Activated CD8-positive, alpha-beta T cell treated with anti-CD3 and anti-CD28 coated beads for 36 hours (primary cell): Measurements from ENCODE around the gene GTF2H4. TPM values are rescaled to one million over a fixed set of nuclear protein-coding genes. Genes with fewer than 3 reads are reported as not detected.

Source experiments
- ATAC-seq: fragments of 200-7000 bp; cut with Tn5 transposase; one replicate; pipeline ENCODE4 v1.10.0; 2021; ENCODE audit warnings: mild to moderate bottlenecking, moderate library complexity
- CTCF ChIA-PET: fragments of 350-600 bp; sonication (Branson Sonifier 250); formaldehyde crosslinking; loops from one replicate; lab custom pipeline; 2021; ENCODE audit warnings: antibody characterized with exemption; lab: Charles Lee
- POLR2A ChIA-PET: fragments of 350-600 bp; sonication (Branson Sonifier 250); formaldehyde crosslinking; loops from one replicate; lab custom pipeline; 2021; ENCODE audit warnings: antibody characterized with exemption; lab: Charles Lee
- DNase-seq: peaks from one replicate; pipeline ENCODE4 v3.0.0-alpha.2; 2020
- H3K27ac Mint-ChIP-seq: one replicate; pipeline ENCODE4 v1.8.0; 2021; ENCODE audit warnings: mild to moderate bottlenecking, mixed read lengths
- H3K27me3 Mint-ChIP-seq: one replicate; pipeline ENCODE4 v1.8.0; 2021; ENCODE audit warnings: mixed read lengths
- H3K36me3 Mint-ChIP-seq: one replicate; pipeline ENCODE4 v1.8.0; 2021; ENCODE audit warnings: low read depth, mixed read lengths
- H3K4me1 Mint-ChIP-seq: one replicate; pipeline ENCODE4 v1.8.0; 2021; ENCODE audit warnings: low read depth, mixed read lengths
- H3K4me3 Mint-ChIP-seq: one replicate; pipeline ENCODE4 v1.8.0; 2021; ENCODE audit warnings: mild to moderate bottlenecking, moderate library complexity, mixed read lengths
- H3K9me3 Mint-ChIP-seq: one replicate; pipeline ENCODE4 v1.8.0; 2021; ENCODE audit warnings: mixed read lengths
- intact Hi-C: fragments of 100-400 bp; cut with micrococcal nuclease; formaldehyde crosslinking; loops from one replicate; pipeline ENCODE4 v1.10.0; 2022
- total RNA-seq, 2 experiments: library from RNA; stranded (reverse); gene quantifications; one replicate each; pipeline ENCODE4 v1.2.3, GENCODE V29; 2021
- TF ChIP-seq, protein P1 (sequence below): fragments of 200-600 bp; IDR thresholded peaks from one replicate; pipeline ENCODE4 v1.8.0; 2022; ENCODE audit warnings: antibody characterized with exemption, mild to moderate bottlenecking

GTF2H4 gene
- total RNA-seq, 2 experiments from 2014 or later: 37.1 to 41.9 TPM

- TF ChIP-seq, protein P1, sequence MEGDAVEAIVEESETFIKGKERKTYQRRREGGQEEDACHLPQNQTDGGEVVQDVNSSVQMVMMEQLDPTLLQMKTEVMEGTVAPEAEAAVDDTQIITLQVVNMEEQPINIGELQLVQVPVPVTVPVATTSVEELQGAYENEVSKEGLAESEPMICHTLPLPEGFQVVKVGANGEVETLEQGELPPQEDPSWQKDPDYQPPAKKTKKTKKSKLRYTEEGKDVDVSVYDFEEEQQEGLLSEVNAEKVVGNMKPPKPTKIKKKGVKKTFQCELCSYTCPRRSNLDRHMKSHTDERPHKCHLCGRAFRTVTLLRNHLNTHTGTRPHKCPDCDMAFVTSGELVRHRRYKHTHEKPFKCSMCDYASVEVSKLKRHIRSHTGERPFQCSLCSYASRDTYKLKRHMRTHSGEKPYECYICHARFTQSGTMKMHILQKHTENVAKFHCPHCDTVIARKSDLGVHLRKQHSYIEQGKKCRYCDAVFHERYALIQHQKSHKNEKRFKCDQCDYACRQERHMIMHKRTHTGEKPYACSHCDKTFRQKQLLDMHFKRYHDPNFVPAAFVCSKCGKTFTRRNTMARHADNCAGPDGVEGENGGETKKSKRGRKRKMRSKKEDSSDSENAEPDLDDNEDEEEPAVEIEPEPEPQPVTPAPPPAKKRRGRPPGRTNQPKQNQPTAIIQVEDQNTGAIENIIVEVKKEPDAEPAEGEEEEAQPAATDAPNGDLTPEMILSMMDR: no peak
- Mint-ChIP-seq H3K4me3 (no peak overlapping the region), H3K36me3 (peaks cover 6% of the 10 kb centered on the region), H3K9me3 (no peaks in the 10 kb centered on the region), H3K4me1 (peaks cover 14% of the 10 kb centered on the region), H3K27me3 (no peaks in the 10 kb centered on the region), H3K27ac (no peak overlapping the region)
- ATAC-seq (no peak), DNase-seq (no peak)
- ChIA-PET POLR2A (interaction anchor here (0.6 to 1.8 kb wide), 4 partner anchors 13 to 70 kb away, joined by 3 to 5 read pairs (median 4); no protein-coding TSS in a partner anchor), CTCF (interaction anchor here (0.5 to 1.5 kb wide), 3 partner anchors 60 to 211 kb away, joined by 3 to 5 read pairs (median 3); no protein-coding TSS in a partner anchor)
- intact Hi-C loops: no loop called here
Measured at GRCh38 chr6:30889921-30890645, 17.9 kb upstream of the GTF2H4 start.

DNA sequence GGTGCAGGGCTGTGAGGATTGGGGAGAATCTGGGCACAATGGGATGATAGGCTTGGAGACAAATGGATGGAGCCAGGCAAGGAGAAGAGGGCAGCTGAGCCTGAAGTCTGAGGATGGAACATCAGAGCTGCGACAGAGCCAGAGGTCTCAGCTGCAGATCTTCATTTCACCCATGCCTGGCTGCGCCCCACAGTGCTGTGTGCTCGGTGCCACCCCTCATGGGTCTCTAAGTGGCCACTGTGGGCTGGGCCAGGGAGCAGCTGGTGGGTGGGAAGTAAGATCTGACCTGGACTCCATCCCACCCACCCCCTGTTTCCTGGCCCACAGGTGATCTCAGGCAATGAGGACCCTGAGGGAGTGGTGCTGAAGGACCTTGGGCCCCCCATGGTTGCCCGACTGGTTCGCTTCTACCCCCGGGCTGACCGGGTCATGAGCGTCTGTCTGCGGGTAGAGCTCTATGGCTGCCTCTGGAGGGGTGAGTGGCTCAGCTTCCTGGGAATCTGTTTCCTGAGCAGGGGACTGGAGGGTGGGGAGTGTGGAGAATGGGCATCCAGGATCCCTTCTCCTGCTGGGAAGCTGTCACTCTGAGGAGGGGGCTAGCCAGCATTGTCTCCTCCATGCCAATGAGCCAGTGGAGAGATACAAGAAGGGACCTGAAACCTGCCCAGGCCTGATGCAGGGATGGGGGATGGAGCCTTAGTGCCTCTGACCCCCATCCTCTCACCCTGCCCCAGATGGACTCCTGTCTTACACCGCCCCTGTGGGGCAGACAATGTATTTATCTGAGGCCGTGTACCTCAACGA lies 17.2 kb upstream of the GTF2H4 start:
- DNase-seq (no peak), ATAC-seq (no peak)
- Mint-ChIP-seq H3K36me3 (peaks cover 6% of the 10 kb centered on the region), H3K4me1 (peaks cover 7% of the 10 kb centered on the region), H3K9me3 (no peaks in the 10 kb centered on the region), H3K27me3 (no peaks in the 10 kb centered on the region), H3K27ac (no peak overlapping the region), H3K4me3 (no peak overlapping the region)
- intact Hi-C loops: no loop called here
- ChIA-PET CTCF (interaction anchor here (0.6 kb wide), 1 partner anchor 14 kb away, joined by 3 read pairs; no protein-coding TSS in a partner anchor), POLR2A (interaction anchor here (1.5 to 1.6 kb wide), 2 partner anchors 24 to 71 kb away, joined by 3 to 5 read pairs; no protein-coding TSS in a partner anchor)
- TF ChIP-seq, protein P1: no peak

DNA sequence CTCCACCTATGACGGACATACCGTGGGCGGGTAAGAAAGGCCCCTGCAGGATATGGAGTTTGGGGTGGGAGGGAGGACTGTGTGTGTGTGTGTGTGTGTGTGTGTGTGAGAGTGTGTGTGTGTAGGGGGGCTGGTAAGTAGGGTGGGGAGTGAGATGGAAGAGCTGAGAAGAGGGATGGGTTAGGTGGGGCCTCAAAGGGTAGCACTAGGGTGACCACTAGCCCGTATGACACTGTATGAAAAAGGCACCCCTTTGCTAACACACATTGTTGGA lies 16.6 kb upstream of the GTF2H4 start:
- intact Hi-C loops: no loop called here
- Mint-ChIP-seq H3K4me3 (no peak overlapping the region), H3K27ac (no peak overlapping the region), H3K4me1 (peaks cover 1% of the 10 kb centered on the region), H3K36me3 (peaks cover 6% of the 10 kb centered on the region), H3K9me3 (no peaks in the 10 kb centered on the region), H3K27me3 (no peaks in the 10 kb centered on the region)
- CTCF ChIA-PET: interaction anchor here (0.6 kb wide), 1 partner anchor 14 kb away, joined by 3 read pairs; no protein-coding TSS in a partner anchor
- ATAC-seq (no peak), DNase-seq (no peak)
- POLR2A ChIA-PET: interaction anchor here (1.5 to 1.6 kb wide), 2 partner anchors 24 to 71 kb away, joined by 3 to 5 read pairs; no protein-coding TSS in a partner anchor
- TF ChIP-seq, protein P1: no peak

DNA sequence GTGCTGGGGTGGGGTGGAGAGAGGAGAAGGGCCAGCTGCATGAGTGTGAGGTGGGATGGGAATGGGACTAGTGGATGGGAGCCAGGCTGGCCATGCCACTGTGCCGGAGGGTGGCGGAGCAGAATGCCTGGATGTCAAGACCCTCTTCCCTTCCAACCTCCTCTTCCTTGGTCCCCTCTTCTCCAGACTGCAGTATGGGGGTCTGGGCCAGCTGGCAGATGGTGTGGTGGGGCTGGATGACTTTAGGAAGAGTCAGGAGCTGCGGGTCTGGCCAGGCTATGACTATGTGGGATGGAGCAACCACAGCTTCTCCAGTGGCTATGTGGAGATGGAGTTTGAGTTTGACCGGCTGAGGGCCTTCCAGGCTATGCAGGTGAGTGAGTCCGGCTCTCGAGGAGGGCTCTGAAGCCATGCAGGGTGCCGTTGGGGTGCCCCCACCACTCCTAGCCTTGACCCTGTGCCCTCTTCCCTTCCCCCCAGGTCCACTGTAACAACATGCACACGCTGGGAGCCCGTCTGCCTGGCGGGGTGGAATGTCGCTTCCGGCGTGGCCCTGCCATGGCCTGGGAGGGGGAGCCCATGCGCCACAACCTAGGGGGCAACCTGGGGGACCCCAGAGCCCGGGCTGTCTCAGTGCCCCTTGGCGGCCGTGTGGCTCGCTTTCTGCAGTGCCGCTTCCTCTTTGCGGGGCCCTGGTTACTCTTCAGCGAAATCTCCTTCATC lies 16.0 kb upstream of the GTF2H4 start:
- POLR2A ChIA-PET: interaction anchor here (1.0 to 1.5 kb wide), 2 partner anchors 10 to 25 kb away, joined by 3 read pairs; no protein-coding TSS in a partner anchor
- H3K27me3 Mint-ChIP-seq: no peaks in the 10 kb centered on the region
- intact Hi-C loops: no loop called here
- DNase-seq (no peak), ATAC-seq (no peak)
- peaks cover 6% of the 10 kb centered on the region for H3K36me3 Mint-ChIP-seq
- H3K4me3 Mint-ChIP-seq: no peak overlapping the region
- H3K4me1 Mint-ChIP-seq: no peaks in the 10 kb centered on the region
- H3K9me3 Mint-ChIP-seq: no peaks in the 10 kb centered on the region
- CTCF ChIA-PET: no interaction called here
- H3K27ac Mint-ChIP-seq: no peak overlapping the region
- TF ChIP-seq, protein P1: no peak
